T-helper 1 cell (primary cell): ENCODE measurements around the gene ICAM5.
"Not testable (repeated sequence)": the region's sequence is repeated elsewhere in the genome, so short reads cannot be mapped to it uniquely, and the experiment has no call there.

ENCODE experiments used
- DNase-seq, 5 donors: peaks; one replicate each; pipeline ENCODE4 v3.0.0-alpha.2; 2012 to 2020
- total RNA-seq, 4 donors: gene quantifications; one replicate each; lab custom pipeline; 2026; lab: John Stamatoyannopoulos, UW

Gene ICAM5
- total RNA-seq = 0.30 to 1.1 (median 0.33) reads per million in 4 donors

- peak in 1 of 5 donors; percentile 19 for DNase-seq
Observed at GRCh38 chr19:10289836-10290356, at the start of gene ICAM5. Gene ICAM5 (plus strand): TSS chr19:10289952. CDS start chr19:10290044, 92 bp downstream.

GRCh38 chr19:10241826-10242449 is 47.8 kb upstream of the ICAM5 start:
- DNase-seq = not testable (repeated sequence)

- no peak for DNase-seq
Observed at GRCh38 chr19:10243606-10244005, 46.1 kb upstream of the ICAM5 start.

GRCh38 chr19:10245189-10245939 is 44.4 kb upstream of the ICAM5 start:
- DNase-seq = no peak

GRCh38 chr19:10246511-10246910 is 43.2 kb upstream of the ICAM5 start:
- DNase-seq = no peak

GRCh38 chr19:10251792-10252694 is 37.7 kb upstream of the ICAM5 start, which contains the start of gene MRPL4:
Gene MRPL4 (plus strand): TSS chr19:10252214. CDS start chr19:10252254, 40 bp downstream.
- DNase-seq = peak; percentile 89 to 98 (median 96)

GRCh38 chr19:10252707-10253106 is 37.0 kb upstream of the ICAM5 start:
- no peak for DNase-seq

GRCh38 chr19:10254244-10254643 is 35.5 kb upstream of the ICAM5 start:
- DNase-seq = no peak

GRCh38 chr19:10255358-10255757 is 34.4 kb upstream of the ICAM5 start:
- no peak for DNase-seq

- no peak for DNase-seq
Observed at GRCh38 chr19:10256551-10256950, 33.2 kb upstream of the ICAM5 start.

GRCh38 chr19:10256970-10257615 is 32.7 kb upstream of the ICAM5 start:
- no peak for DNase-seq

- no peak for DNase-seq
Observed at GRCh38 chr19:10258080-10258710, 31.6 kb upstream of the ICAM5 start.

GRCh38 chr19:10259162-10259905 is 30.4 kb upstream of the ICAM5 start:
- DNase-seq = peak; percentile 74 to 90 (median 83)

GRCh38 chr19:10260141-10260584 is 29.6 kb upstream of the ICAM5 start:
- peak in 2 of 5 donors; percentile 19 to 66 for DNase-seq

- no peak for DNase-seq
Observed at GRCh38 chr19:10262771-10263170, 27.0 kb upstream of the ICAM5 start.

GRCh38 chr19:10266706-10267105 is 23.0 kb upstream of the ICAM5 start:
- no peak for DNase-seq

- DNase-seq = no peak
Observed at GRCh38 chr19:10268071-10268470, 21.7 kb upstream of the ICAM5 start.

GRCh38 chr19:10269333-10270179 is 20.2 kb upstream of the ICAM5 start:
- DNase-seq = peak; percentile 66 to 85 (median 78)

GRCh38 chr19:10270180-10270615 is 19.6 kb upstream of the ICAM5 start:
- peak in 4 of 5 donors; percentile 54 to 87 (median 56) for DNase-seq
